ENCODE results near the gene ARHGAP32. TPM values are rescaled to one million over a fixed set of nuclear protein-coding genes. Genes with fewer than 3 reads are reported as not detected.

Gene ARHGAP32
- total RNA-seq, 1 experiment from 2014 or later: 54.0 TPM

DNA sequence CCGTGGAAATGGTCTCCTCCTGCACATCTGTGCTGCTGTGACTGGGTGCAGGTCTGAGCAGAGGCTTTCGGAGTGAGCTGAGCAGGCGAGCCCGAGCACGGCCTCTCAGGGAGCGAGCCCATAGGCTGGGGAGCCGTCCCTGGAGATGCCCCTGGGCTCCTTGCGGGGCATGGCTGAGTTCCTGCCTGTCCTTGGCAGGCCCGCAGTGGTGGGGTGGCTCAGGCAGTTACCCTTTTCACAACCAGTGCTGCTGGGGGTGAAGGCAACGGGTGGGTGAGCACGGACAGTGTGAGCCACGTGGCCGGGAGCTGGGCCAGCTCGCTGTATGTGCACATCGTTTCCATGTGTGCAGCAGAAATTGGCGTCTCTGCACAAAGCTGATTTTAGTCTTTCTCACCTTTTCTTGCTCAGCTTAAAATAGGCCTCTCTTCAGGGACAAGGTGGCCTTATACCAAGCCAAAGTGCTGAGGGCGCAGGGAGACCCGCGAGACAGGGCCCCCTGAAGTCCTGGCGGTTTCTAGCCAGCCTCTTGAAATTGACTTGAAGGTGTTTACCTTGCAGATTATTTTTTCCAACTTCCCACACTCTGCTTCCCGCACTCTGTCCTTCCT, 249.2 kb downstream of the ARHGAP32 start, which contains the start of gene TP53AIP1:
Gene TP53AIP1, minus strand, starts transcription at position 55 of the 611 bp plus-strand sequence. CDS start 5,053 bp downstream, outside the sequence.
- no peaks in the 10 kb centered on the region for H3K4me1 Mint-ChIP-seq (ENCODE audit: low read depth, unreplicated experiment)
- Histone ChIP-seq H3K9me3 (no peaks in the 10 kb centered on the region), H3K4me3 (ENCODE audit: low read depth, low read length) (no peak within 1 kb of the TSS), H3K4me1 (no peaks in the 10 kb centered on the region), H3K36me3 (ENCODE audit: control insufficient read depth, insufficient read depth, low read length) (no peaks in the 10 kb centered on the region), H3K27me3 (replicated peaks; ENCODE audit: control insufficient read depth, insufficient read depth, low read length) (peaks cover 7% of the 10 kb centered on the region)
- TF ChIP-seq, protein P1, sequence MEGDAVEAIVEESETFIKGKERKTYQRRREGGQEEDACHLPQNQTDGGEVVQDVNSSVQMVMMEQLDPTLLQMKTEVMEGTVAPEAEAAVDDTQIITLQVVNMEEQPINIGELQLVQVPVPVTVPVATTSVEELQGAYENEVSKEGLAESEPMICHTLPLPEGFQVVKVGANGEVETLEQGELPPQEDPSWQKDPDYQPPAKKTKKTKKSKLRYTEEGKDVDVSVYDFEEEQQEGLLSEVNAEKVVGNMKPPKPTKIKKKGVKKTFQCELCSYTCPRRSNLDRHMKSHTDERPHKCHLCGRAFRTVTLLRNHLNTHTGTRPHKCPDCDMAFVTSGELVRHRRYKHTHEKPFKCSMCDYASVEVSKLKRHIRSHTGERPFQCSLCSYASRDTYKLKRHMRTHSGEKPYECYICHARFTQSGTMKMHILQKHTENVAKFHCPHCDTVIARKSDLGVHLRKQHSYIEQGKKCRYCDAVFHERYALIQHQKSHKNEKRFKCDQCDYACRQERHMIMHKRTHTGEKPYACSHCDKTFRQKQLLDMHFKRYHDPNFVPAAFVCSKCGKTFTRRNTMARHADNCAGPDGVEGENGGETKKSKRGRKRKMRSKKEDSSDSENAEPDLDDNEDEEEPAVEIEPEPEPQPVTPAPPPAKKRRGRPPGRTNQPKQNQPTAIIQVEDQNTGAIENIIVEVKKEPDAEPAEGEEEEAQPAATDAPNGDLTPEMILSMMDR (IDR thresholded peaks at IDR 0.05; ENCODE audit: insufficient read depth in 1 of 2, low read depth in 1 of 2, low read length in 1 of 2, severe bottlenecking in 1 of 2, unreplicated experiment in 1 of 2): no peak
- intact Hi-C loops (cut with micrococcal nuclease; ENCODE audit: unreplicated experiment): no loop called here
- CTCF ChIA-PET: interaction anchor here (1.0 to 2.2 kb wide), 3 partner anchors 13 to 57 kb away, joined by 3 to 5 read pairs (median 5); no protein-coding TSS in a partner anchor
- peaks cover 5% of the 10 kb centered on the region for H3K27me3 Mint-ChIP-seq (ENCODE audit: insufficient read depth, unreplicated experiment)
- POLR2A ChIA-PET: no interaction called here
- H3K9me3 Mint-ChIP-seq (ENCODE audit: unreplicated experiment): no peaks in the 10 kb centered on the region
- no TSS peak for BruUV-seq (replicated peaks)
- no peak within 1 kb of the TSS for H3K4me3 Mint-ChIP-seq (ENCODE audit: unreplicated experiment)
- DNase-seq: no peak
- no peaks in the 10 kb centered on the region for H3K36me3 Mint-ChIP-seq (ENCODE audit: insufficient read depth, unreplicated experiment)
- H3K27ac Mint-ChIP-seq (ENCODE audit: unreplicated experiment): no peak within 1 kb of the TSS

DNA sequence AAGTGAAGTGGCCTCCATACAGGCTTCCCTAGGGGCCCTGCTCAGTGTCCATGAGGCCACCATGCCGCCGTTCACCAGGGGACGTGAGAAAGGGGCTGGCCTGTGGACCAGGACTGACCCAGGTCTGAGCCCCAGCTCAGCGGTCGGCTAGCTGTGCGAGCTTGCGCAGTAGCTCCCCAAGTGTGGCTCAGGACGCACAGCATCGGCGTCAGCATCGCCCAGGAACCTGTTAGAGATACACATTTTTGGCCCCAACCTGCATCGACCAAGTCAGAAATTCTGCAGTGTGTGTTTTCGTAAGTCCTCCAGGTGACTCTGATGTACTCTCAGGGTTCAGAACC, 249.9 kb downstream of the ARHGAP32 start:
- Mint-ChIP-seq H3K27me3 (ENCODE audit: insufficient read depth, unreplicated experiment) (peaks cover 5% of the 10 kb centered on the region), H3K9me3 (ENCODE audit: unreplicated experiment) (no peaks in the 10 kb centered on the region), H3K36me3 (ENCODE audit: insufficient read depth, unreplicated experiment) (no peaks in the 10 kb centered on the region), H3K4me1 (ENCODE audit: low read depth, unreplicated experiment) (no peaks in the 10 kb centered on the region), H3K27ac (ENCODE audit: unreplicated experiment) (no peak overlapping the region), H3K4me3 (ENCODE audit: unreplicated experiment) (no peak overlapping the region)
- intact Hi-C loops (cut with micrococcal nuclease; ENCODE audit: unreplicated experiment): no loop called here
- no peaks in the 10 kb centered on the region for H3K9me3 ChIP-seq
- POLR2A ChIA-PET: no interaction called here
- H3K4me3 ChIP-seq (ENCODE audit: low read depth, low read length): no peak overlapping the region
- TF ChIP-seq, protein P1 (IDR thresholded peaks at IDR 0.05; ENCODE audit: insufficient read depth in 1 of 2, low read depth in 1 of 2, low read length in 1 of 2, severe bottlenecking in 1 of 2, unreplicated experiment in 1 of 2): no peak
- H3K36me3 ChIP-seq (ENCODE audit: control insufficient read depth, insufficient read depth, low read length): no peaks in the 10 kb centered on the region
- CTCF ChIA-PET: interaction anchor here (1.4 kb wide), 1 partner anchor 56 kb away, joined by 5 read pairs; no protein-coding TSS in a partner anchor
- no peak for DNase-seq
- no peaks in the 10 kb centered on the region for H3K4me1 ChIP-seq
- no TSS peak for BruUV-seq (replicated peaks)
- H3K27me3 ChIP-seq (replicated peaks; ENCODE audit: control insufficient read depth, insufficient read depth, low read length): peaks cover 7% of the 10 kb centered on the region

DNA sequence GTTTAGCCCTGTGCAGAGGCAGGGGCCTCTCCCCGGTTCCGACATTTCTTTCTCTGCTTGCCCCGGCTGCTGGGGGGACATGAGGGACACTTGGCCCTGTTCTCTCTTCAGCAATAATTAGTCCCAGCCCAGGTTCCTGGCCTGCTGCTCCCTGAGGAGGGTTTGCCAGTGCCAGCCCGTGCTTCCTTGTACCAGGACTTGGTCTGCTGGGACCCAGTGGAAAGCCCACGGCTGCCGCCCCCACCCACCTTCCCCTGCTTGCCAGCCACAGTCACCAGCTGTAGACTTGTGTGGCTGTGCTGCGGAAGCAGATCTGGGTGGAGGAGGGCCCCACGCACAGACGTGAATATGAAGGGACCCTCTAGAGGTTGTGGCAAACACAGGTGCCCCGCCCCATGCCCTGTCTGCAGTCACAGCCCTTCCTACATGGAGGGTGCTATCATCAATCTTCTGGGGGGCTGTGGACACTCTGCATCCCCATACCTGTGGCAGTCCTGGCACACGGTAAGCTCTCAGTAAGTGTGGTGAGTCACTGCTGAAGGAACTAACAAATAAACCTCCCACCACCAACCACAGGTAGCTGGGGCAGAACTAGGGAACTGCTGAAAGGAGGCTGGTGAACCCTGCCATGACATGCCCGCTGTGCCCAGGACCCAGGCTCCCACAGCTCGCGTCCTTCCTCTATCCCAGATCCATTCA, 250.4 kb downstream of the ARHGAP32 start:
- Mint-ChIP-seq H3K9me3 (ENCODE audit: unreplicated experiment) (no peaks in the 10 kb centered on the region), H3K27me3 (ENCODE audit: insufficient read depth, unreplicated experiment) (peaks cover 5% of the 10 kb centered on the region), H3K4me1 (ENCODE audit: low read depth, unreplicated experiment) (no peaks in the 10 kb centered on the region), H3K36me3 (ENCODE audit: insufficient read depth, unreplicated experiment) (no peaks in the 10 kb centered on the region), H3K4me3 (ENCODE audit: unreplicated experiment) (no peak overlapping the region), H3K27ac (ENCODE audit: unreplicated experiment) (no peak overlapping the region)
- Histone ChIP-seq H3K4me1 (no peaks in the 10 kb centered on the region), H3K36me3 (ENCODE audit: control insufficient read depth, insufficient read depth, low read length) (no peaks in the 10 kb centered on the region), H3K4me3 (ENCODE audit: low read depth, low read length) (no peak overlapping the region), H3K27me3 (replicated peaks; ENCODE audit: control insufficient read depth, insufficient read depth, low read length) (peaks cover 7% of the 10 kb centered on the region), H3K9me3 (no peaks in the 10 kb centered on the region)
- no TSS peak for BruUV-seq (replicated peaks)
- POLR2A ChIA-PET: no interaction called here
- TF ChIP-seq, protein P1 (IDR thresholded peaks at IDR 0.05; ENCODE audit: insufficient read depth in 1 of 2, low read depth in 1 of 2, low read length in 1 of 2, severe bottlenecking in 1 of 2, unreplicated experiment in 1 of 2): no peak
- CTCF ChIA-PET: interaction anchor here (1.1 to 1.4 kb wide), 3 partner anchors 15 to 55 kb away, joined by 3 to 5 read pairs (median 3); no protein-coding TSS in a partner anchor
- DNase-seq: no peak
- intact Hi-C loops (cut with micrococcal nuclease; ENCODE audit: unreplicated experiment): no loop called here
